HG02973 (cell line): Measurements from ENCODE around the gene ERCC5.
A peak's percentile ranks its signal among the peaks of the same experiment; 100 is the strongest.

Source experiments
- ATAC-seq: cut with Tn5 transposase; IDR thresholded peaks from one replicate; pipeline ENCODE4 v1.9.1; 2021; ENCODE audit warnings: moderate library complexity; ENCODE audit not compliant: unreplicated experiment

Gene ERCC5

DNA sequence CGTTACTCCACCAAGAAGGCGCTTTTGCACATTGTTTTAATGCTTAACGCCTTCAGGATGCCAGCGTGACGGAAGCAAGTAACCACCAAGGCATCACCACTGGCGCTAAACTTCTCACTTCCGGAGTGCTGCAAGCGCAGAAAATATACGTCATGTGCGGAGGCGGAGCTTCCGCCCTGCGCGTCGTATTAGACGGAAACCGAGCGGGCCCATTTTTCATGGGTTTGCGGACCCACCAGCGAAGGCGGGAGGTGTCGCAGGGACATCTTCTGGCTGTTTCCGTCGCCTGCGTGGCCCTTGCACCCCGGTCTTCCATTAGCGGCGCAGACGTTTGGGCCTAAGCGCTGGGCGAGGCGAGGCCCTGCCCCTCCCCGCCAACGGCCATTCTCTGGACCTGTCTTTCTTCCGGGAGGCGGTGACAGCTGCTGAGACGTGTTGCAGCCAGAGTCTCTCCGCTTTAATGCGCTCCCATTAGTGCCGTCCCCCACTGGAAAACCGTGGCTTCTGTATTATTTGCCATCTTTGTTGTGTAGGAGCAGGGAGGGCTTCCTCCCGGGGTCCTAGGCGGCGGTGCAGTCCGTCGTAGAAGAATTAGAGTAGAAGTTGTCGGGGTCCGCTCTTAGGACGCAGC, at the start of gene ERCC5:
Gene ERCC5, plus strand, starts transcription at position 403 of the 631 bp plus-strand sequence. CDS start 235 bp downstream, outside the sequence.
- peak; percentile 86 for ATAC-seq

DNA sequence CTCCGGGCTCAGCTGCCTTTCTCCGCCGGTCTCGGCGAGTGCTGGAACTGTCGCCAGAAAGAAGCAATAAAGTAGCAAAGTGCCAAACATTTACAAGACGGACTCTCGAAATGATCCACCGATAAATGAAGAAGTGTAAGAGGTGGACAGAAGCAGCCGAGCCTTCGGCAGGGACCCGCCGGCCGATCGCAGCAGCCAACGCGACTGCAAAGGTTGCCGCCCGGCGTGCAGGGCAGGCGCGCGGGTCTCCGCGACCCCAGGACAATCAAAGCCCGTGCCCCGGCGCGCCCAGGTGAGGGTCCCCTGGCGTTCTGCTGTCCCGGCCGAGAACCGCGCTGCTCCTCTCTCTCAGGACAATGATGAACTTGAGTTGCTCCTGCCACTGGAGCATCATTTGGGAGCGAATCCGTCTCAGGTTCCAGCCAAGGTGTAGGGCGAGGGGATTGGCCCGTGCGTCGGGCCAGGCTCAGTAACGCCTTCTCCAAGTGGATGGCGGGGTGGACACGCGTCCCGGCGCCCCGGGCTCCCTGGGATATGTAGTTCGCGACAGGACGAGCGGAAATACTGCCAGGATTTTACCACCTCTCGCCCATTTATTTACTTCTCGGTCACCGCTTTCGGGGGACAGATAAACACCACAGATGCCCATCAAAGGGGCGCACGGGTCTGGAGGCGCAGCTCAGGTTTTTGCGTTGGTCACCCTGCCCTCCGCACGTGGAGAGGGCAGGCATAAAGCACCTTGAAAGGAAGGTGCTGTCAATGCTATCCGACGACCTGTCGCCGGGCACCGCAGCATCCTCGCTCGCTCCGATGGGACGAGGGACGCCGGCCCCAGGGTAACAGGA, 47.0 kb upstream of the ERCC5 start, which contains the start of the genes BIVM and POGLUT2:
Gene BIVM, plus strand, starts transcription at position 539 of the 845 bp plus-strand sequence. CDS start 8,149 bp downstream, outside the sequence.
Gene POGLUT2, minus strand, starts transcription at position 396 of the 845 bp plus-strand sequence. Its CDS starts 306 bp downstream, at position 90.
- ATAC-seq: peak; percentile 84

- ATAC-seq: peak; percentile 9
These were observed 46.2 kb upstream of the ERCC5 start for GRCh38 chr13:102799426-102800144.

DNA sequence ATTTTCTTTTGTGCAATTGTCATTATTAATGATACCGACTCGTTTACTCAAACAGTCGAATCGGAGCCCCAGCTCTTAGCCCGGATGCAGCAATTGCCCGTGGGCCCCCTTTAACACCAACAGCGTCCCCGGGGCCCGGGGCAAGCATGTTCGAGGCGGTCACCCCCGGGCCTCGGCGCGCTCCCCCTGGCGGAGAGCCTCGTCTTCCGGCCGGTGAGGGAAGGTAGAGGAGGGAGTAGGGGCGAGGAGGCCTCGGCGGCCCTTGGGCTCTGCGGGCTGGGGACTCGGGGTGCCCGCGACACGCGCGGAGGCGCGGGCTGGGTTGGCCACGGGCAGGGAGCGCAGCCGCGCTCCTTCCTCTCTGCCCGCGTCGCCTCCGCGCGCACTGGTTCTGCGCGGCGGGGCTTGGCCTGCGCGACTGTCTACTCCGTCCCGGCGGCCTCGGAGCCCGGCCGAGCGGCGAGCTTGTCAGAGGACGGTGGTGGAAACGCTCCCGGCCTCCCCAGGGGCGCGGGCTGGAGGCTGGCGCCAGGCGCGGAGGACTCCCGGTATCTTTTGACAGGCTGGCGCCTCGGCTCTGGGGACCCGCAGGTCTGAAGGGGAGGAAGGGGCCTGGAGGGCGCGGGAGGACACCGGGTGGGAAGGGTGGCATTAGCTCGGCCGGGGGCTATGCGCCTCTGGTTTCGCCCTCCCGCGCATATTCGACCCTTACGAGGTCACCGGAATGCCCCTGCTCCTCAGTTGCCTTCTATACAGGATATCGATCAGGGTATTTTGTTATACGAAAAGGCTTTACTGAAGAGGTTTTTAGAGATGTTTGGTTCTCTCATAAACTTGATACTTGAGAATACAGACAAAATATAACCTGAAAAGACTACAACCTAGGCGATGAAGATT, 45.4 kb upstream of the ERCC5 start:
- peak; percentile 79 for ATAC-seq

DNA sequence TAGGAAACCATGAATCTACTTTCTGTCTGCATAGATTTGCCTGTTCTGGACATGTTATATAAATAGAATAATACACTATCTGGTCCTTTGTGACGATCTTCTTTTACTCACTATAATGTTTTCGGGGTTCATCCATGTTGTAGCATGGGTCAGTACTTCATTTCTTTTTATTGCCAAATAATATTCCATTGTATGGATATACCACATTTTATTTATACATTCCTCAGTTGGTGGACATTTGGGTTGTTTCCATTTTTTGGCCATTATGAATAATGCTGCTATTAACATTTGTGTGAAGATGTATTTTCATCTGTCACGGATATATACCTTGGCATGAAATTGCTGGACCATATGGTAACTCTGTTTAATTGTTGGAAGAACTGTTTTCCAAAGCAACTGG, 40.2 kb upstream of the ERCC5 start:
- ATAC-seq: no peak

- no peak for ATAC-seq
These were observed 38.1 kb upstream of the ERCC5 start for GRCh38 chr13:102807699-102808098.

GRCh38 chr13:102812611-102813287, 33.1 kb upstream of the ERCC5 start:
- no peak for ATAC-seq

GRCh38 chr13:102814025-102814607, 31.7 kb upstream of the ERCC5 start:
- no peak for ATAC-seq

DNA sequence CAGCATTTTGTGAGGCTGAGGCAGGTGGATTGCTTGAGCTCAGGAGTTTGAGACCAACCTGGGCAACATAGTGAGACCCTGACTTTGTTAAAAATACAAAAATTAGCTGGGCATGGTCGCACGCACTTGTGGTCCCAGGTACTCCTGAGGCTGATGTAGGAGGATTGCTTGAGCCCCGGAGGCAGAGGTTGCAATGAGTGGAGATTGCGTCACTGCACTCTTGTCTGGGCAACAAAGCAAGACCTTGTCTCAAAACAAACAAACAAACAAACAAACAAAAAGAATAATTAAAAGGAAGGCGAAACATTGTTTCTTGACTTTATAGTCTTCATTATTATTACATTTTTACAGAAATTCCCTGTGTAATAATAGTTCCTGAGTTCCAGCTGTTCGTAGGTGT, 31.0 kb upstream of the ERCC5 start:
- no peak for ATAC-seq

- ATAC-seq: no peak
These were observed 30.0 kb upstream of the ERCC5 start for GRCh38 chr13:102815788-102816187.

- ATAC-seq: no peak
These were observed 29.1 kb upstream of the ERCC5 start for GRCh38 chr13:102816708-102817107.

GRCh38 chr13:102817241-102817640, 28.6 kb upstream of the ERCC5 start:
- no peak for ATAC-seq

GRCh38 chr13:102817907-102818306, 27.9 kb upstream of the ERCC5 start:
- no peak for ATAC-seq

DNA sequence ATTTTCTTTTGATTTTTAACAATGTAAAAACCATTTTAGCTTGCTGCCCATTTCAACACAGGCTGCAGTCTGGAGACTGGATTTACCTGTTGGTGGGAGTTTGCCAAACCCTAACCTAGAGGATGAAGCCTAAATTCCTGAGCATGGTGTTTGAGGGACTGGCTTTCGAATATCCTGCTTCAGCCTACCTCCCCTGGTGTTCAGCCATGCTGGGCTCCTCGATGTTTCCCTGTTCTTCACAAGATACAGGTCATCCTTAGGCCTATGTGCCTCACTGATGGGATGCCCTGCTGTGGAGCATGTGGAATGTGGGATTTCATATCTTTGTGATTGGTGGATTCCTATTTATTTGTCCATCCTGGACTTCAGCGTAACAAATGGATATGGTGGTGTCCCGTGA, 20.4 kb upstream of the ERCC5 start:
- ATAC-seq: no peak

DNA sequence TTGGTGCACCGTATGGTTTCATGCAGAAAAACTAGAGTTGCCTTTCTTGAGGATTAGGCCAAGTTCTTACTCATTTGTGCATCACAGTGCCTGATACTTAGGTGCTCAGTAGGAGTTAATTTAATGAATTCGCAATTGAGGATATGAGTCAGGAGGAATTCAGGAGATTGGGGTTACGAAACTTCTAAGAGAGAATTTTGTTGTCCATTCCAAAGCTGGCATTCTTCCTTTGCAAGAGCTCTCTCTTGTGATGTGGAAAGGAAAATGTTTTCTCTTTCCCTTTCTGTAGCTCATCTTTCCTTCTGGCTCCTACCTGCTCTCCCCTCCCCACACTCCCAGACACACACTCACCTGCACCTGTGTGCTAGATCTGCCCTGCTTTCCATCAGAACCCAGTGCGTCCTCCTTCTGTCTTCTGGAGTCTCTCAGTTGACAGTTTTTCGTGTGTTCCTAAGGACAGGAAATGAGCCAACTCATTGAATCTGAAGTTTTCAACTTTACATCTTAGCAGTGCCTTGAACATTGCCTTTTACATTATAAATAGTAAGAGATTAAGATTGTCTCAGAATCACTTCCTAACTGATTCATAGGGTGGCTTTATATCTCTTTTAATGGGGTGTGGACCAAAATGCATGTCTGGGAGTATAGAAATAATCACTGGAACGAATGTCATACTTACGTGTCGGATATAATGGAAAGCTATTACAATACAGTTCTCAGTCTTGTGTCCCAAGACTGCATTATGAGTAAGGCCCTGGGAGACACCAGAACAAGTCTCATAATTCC, 19.7 kb upstream of the ERCC5 start:
- ATAC-seq: no peak

DNA sequence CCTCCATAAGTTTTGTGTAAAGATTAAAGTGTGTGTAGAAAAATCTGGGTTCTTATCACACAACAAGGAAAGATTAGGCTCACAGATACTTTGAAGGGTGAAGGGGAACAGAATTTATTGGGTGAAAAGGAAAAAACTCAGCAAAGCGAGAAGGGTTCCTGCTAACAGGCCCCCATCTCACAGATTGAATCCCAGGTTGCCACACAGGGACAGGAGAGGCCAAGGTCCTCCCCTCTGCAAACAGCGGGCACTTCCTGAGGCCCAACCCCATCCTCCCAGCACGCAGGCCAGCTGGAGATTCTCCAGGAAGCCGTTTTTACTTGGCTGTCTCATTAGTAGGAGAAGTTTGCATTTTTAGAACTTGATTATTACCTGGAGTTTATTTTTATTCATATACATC, 15.2 kb upstream of the ERCC5 start:
- no peak for ATAC-seq

- ATAC-seq: no peak
These were observed 9.4 kb upstream of the ERCC5 start for GRCh38 chr13:102836471-102836870.

GRCh38 chr13:102838273-102838672, 7.6 kb upstream of the ERCC5 start:
- ATAC-seq: no peak

DNA sequence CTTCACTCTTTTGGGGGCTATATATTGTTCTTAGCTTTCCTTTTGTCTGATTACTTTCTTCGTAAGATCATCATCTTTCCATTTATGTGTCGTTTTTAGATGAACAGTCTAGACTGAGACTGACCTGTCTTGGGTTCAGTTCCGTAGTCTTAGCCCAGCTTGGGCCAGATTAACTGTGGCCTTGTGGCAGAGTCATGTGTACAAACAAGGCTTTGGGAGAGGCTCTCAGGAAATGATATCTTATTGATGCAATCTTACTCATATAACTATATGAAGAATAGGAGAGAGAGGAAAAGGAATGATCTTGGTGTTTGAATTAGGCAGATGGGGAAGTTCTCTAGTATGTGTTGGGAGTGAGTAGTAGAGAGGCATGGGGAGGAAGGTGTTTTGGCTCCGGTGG, 6.8 kb upstream of the ERCC5 start:
- ATAC-seq: no peak
